ENCODE data around the gene CERK.

DNA sequence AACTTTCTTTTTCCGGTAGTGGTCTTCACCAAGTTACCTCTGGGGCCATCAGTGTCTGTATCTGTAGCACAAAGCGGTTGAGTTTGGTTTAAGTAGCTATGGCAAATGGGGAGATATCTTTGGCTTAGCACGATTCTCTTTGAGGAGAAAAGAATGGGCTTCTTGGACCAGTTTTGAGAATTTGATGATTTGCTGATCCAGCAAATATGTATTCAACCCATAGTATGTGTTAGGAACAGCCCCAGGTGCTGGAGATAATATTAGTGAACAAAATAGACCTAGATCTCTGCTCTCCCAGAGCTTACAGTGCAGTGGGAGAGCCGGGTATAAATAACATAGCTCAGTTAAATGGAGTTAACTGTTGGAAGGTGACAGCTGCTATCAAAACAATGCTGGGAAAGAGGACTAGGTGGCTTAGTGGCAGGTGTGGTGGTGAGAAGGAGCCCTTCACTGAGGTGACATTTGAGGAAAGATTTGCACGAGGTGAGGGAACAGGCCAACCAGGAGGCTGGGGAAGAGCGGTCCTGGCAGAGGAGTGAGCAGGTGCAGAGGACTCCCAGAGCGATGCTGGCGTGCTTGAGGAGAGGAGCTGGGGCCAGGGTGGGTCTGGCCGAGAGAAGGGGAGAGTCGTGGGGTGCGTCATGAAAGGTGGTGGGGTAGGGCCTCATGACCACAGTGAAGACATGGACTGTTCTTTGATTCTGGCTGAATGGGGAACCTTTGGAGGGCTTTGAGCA lies 29.4 kb upstream of the CERK start:
- TF ChIP-seq CTCF (IDR thresholded peaks at IDR 0.05) (no peak), POLR2A (IDR thresholded peaks at IDR 0.05) (no peak)

Measured in heart left ventricle (tissue), 13 donors.